NCI-H2227 (cell line): ENCODE measurements around the gene HAGHL.
"Not testable (repeated sequence)": the region's sequence is repeated elsewhere in the genome, so short reads cannot be mapped to it uniquely, and the experiment has no call there.

ENCODE experiments used
- DNase-seq: peaks from one replicate; lab custom pipeline; 2025; ENCODE audit not compliant: unreplicated experiment; lab: John Stamatoyannopoulos, UW

HAGHL gene

DNA sequence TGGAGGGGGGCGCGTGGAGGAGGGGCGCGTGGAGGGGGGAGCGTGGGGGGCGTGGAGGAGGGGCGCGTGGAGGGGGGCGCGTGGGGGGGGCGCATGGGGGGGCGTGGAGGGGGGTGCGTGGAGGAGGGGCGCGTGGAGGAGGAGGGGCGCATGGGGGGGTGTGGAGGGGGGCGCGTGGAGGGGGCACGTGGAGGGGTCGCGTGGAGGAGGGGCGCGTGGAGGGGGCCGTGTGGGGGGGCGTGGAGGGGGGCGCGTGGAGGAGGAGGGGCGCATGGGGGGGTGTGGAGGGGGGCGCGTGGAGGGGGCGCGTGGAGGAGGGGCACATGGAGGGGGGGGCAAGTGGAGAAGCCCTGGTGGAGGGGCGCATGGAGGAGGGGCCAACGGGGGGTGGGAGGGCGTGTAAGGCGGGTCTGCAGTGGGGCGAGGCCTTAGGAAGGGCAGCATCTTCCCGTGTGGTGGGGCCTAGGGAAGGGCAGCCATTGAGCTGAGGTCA, 40.9 kb downstream of the HAGHL start:
- no peak for DNase-seq

DNA sequence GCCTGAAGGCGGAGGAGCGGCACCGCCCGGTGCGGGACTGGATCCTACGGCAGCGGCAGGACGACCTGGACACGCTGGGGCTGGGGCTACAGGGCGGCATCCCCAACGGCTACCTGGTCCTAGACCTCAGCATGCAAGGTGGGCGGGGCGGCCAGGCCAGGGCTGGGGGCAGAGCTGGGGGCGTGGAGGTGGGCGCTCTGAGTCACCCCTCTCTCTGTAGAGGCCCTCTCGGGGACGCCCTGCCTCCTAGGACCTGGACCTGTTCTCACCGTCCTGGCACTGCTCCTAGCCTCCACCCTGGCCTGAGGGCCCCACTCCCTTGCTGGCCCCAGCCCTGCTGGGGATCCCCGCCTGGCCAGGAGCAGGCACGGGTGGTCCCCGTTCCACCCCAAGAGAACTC, 41.5 kb downstream of the HAGHL start:
- no peak for DNase-seq

DNA sequence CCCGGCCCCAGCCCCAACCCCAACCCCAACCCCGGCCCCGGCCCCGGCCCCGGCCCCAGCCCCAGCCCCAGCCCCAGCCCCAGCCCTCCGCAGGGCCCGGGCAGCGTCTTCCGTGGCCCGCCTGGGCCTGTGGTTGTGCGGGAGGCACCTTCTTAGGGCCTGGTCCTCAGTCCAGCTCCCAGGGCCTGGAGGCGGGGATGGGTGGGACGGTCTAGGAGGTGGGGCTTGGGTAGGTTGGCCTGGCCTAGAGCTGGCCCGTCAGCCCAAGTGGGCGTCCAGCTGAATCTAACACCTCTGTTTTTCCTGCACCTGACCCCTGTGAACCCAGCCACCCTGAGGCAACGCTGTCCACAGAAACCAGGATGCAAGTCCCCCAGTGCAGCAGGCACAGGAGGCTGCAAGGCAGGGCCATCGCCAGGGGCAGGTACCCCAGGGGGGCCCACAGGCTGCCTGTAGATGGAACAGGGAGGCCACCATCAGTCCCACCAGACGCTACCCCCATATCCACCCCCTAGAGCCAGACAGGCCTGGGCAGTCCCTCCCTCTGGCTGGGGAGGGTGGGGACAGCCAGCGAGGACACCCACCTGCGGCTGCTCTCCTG, 42.4 kb downstream of the HAGHL start:
- DNase-seq: no peak

DNA sequence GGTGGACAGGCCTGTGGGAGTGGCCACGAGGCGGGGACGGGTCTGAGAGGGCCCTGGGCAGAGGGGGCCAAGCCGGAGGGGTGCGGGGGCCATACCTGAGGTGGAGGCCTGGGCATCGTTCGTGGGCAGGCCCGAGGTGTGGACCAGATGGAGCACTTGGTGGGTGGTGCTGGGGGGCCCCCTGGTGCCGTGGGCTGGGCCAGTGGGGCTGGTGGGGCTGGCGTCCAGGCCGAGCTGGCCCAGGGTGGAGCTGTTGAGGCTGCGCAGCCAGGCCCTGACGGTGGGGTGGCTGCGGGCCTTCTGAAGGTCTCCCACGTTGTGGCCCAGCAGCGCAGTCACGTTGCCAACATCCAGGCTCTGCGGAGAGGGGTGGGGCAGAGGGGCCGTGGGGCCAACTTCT, 43.0 kb downstream of the HAGHL start:
- no peak for DNase-seq

DNA sequence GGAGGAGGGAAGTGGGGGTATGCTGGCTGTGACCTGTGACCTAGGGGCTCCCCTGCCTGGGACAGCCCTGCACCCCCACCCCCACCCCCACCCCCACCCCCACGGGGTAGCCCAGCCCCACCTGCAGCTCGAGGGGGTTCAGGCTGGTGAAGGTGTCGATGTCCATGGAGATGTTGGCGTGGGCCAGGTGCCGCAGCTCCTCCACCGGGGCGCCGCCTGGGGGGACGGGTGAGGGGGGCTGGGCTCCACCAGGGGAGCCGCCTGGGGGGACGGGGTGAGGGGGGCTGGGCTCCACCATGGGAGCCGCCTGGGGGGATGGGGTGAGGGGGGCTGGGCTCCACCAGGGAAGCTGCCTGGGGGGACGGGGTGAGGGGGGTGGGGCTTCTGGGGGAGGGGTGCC, 43.5 kb downstream of the HAGHL start:
- no peak for DNase-seq

DNA sequence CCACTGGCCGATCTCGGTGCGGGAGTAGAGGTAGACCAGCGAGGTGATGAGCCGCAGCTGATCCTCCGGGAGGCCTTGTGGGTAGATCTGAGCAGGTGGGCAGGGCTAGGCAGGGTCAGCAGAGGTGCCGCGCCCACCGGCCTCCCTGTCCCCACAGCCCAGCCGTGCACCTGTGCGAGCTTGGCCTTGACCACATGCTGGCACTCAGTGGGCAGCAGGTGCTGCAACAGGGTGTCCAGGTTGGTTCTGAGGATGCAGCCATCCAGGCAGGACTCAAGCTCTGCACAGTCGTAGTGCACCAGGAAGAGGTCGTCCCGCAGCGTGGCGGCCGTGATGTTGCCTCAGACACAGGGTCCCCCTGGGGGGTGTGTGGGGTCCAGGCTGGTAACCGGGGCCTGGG, 46.1 kb downstream of the HAGHL start:
- DNase-seq: no peak

DNA sequence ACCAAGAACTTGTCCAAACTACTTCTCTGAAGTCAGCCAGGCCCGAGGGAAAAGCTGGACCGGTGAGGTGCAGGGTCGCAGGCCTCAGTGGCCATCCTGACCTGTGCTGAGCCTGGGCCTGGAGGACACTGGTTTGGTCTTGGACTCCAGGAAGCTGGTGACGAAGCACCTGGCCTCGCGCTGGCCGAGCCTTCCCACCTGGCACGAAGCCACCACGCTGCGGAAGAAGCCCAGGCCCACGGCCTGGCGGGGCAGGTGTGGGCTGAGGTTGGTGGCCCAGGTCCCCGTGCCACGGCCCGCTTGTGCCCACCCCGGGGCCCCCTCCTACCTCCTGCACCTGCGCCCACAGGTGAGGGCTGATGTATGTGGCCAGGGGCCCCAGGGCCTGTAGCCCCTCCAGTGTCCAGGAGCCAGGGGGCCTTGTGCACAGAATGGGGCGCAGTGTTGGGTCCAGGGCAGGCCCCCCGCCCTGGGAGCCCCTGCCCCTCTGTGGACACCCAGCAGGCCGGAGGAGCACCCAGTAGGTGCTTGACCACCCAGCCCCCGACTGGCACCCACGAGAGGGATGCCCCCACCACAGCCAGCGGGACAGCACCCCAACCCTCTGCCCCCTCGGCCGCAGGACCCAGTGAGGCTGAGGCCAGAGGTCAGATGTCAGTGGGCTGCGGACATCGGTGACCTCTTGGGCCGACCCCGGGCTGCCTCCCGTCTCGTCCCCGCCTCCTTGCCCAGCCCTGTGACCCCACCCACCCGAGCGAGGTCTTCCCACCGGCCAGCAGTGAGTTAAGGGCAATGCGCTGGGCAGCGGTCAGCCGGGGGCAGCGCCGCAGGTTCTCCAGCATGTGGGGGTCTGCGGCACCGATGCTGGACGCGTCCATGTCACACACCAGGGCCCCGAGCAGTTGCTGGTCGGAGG, 47.4 kb downstream of the HAGHL start:
- no peak for DNase-seq

DNA sequence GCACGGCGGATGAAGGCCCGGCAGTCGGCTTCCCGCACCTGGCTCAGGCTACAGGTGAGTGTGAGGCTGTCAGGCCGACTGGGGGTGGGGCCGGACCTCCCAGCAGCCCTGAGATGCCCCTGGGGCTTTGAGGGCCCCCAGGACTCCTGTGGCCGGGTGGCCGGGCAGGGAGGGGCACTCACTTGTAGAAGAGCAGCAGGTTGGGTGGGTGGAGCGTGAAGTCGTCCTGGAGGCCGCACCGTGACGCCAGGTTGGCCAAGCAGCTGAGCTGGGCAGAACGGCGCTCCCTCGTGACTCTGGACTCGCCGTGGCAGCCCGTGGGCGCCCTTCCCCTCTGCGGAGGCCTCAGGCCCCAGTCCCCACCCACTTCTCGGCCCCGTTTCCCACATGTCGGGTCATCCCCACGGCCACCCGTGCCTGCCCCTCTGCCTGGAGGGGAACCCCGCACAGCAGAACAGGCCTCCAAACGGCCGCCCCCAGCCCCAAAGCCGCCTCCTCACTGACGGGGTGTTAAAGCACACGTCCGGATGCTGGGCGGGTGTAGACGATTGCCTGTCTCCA, 48.4 kb downstream of the HAGHL start:
- no peak for DNase-seq

DNA sequence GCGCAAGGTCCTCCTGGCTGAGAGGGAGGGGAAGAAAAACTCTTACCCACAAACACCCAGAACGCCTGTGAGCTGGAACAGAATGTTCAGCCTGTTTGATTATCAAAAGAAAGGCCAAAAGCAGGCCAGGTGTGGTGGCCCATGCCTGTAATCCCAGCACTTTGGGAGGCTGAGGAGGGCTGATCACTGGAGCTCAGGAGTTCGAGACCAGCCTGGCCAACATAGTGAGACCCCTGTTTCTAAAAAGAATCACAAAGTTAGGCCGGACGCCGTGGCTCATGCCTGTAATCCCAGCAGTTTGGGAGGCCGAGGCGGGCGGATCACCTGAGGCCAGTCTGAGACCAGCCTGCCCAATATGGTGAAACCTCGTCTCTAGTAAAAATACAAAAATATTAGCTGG, 49.4 kb downstream of the HAGHL start:
- DNase-seq: not testable (repeated sequence)

DNA sequence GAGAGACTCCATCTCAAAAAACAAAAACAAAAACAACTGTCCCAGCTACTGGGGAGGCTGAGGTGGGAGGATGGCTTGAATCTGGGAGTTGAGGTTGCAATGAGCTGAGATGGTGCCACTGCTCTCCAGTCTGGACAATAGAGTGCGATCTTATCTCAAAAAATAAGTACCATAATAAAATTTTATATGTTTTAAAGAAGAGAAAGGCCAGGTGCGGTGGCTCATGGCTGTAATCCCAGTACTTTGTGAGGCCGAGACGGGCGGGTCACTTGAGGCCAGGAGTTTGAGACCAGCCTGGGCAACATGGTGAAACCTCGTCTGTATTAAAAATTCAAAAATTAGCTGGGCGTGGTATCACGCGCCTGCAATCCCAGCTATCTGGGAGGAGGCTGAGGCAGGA, 49.9 kb downstream of the HAGHL start:
- no peak for DNase-seq

DNA sequence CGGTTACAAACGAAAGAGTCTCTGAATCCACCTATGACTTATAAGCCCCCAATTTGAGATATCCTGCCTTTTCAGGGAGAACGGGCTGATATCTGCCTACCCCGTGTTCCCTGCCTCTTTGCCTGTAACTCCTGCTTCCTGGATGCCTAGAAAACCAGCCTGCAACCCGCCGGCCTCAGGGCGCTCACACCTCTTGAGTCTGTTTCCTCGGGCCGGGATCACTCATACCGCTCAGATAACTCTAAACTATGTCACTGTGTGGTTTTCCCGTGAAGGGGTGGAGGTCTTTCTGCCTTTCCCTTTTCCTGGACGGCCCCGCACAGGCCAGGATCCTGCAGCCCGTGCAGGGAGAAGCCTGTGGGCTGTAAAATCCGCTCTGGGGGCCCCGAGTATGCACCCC, 50.9 kb downstream of the HAGHL start:
- DNase-seq: no peak

DNA sequence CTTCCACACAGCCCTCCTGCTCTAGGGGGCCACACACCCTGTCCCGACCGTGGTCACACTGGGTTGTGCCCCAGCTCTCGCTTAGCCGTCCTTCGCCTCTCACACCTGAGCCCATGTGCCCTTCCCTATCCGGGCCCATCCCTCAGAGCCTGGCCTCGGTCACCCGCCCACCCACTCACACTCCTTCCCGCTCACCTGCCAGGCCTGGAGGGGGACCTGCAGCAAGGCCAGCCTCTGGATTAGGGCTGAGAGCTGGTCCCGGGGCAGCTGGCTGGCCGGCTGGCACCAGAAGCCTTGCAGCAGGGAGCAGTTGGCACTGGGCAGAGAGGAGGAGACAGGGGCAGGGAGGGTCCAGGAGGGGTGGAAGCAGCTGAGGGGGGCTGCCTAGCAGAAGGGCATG, 51.5 kb downstream of the HAGHL start:
- DNase-seq: no peak

DNA sequence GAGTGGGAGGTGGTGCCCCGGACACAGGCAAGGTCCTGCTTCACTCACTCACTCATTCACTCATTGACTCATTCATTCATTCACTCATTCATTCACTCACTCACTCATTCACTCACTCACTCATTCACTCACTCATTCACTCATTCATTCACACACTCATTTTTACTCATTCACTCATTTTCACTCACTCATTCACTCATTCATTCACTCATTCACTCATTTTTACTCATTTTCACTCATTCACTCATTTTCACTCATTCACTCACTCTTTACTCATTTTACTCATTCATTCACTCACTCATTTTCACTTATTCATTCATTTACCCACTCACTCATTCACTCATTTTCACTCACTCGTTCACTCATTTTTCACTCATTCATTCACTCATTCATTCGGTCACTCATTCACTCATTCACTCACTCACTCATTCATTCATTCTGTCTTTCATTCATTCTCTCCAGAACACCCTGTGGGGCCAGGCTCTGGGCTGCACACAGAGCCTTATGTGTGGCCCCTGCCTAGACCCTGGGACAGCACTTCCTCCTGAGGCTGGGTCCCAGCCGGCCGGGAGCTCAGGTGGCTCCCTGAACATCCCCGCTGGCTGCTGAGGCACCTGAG, 52.1 kb downstream of the HAGHL start:
- DNase-seq: no peak
